DMS 273 treated with DMSO at 0.1 percent for 48 hours (cell line): ENCODE measurements around the gene FBRSL1.

Source experiments
- DNase-seq: peaks from one replicate; lab custom pipeline; 2025; lab: John Stamatoyannopoulos, UW

Gene FBRSL1

DNA sequence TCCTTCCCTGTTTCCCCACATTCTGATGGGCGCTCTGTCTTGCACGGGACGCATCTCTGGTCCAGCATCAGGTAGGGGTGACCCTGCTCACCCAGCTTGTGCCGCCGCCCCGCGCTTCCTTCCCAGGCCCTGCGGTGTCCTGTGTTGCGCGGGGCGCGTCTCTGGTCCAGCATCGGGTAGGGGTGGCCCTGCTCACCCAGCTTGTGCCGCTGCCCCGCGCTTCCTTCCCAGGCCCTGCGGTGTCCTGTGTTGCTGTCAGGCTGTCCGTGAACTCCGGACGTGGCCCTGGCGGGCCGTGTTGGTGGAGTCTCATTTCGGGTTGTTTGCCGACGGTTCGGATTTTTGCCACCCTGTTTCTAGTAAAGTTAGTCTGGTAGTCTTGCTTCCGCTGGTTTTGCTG lies 6.8 kb downstream of the FBRSL1 start:
- no peak for DNase-seq

DNA sequence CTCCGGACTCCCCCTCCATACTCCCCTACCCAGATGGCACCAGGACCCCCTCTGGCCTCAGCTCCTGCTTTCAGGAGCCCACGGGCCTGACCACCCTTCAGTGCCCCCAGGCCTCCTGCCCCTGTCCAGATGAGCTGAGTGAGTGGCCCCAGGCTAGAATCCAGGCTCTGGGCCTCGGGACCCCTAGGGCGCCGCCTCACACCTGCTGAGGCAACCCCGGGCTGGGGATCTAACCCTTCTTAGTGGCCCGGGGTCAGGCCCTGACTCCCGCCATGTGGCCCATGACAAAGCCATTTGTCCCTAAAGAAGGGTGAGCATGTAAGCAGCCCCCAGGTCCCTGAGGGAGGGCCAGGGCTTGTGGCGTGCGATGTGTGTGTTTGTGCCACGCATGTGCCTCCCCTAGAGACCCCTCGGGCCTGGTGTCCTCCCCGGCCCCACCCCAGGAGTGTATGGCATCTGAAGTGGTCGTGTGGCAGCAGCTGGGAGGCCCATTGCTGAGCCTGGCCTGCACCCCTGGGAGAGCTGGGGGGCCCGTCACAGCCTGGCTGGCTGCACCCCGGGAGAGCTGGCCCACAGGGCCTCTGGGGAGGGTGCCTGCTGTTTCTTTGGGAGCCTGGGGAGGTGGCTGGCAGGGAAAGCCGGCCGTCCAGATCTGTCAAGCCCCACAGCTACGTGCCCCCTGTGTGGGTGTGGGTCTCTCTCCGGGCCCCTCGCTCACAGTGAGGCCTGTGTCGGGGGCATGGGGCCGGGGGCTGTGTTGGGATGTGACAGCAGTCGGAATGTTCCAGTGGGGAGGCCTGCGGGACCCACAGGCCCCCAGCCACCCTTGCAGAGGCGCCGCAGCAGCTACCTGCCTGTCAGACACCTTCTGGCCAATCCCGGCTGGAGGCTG lies 7.8 kb downstream of the FBRSL1 start:
- DNase-seq, result no peak

DNA sequence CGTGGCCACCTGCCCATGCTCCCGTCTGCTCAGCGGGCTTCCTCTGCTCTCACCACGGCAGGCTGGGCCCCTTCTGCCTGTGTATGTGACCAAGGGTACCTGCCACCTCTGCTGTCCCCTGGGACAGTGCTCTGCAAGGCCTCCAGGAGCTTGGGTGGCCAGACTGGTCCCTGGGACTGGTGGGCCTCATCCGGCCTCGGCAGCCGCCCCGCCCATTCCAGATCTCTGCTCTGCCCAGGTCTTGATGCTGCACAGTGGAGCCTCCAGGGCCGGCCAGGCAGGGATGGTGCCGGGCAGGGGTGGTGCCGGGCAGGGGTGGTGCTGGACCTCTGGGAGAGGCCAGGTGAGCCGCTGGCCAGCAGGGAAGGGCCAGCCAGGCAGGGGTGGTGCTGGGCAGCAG lies 9.0 kb downstream of the FBRSL1 start:
- DNase-seq, result no peak

DNA sequence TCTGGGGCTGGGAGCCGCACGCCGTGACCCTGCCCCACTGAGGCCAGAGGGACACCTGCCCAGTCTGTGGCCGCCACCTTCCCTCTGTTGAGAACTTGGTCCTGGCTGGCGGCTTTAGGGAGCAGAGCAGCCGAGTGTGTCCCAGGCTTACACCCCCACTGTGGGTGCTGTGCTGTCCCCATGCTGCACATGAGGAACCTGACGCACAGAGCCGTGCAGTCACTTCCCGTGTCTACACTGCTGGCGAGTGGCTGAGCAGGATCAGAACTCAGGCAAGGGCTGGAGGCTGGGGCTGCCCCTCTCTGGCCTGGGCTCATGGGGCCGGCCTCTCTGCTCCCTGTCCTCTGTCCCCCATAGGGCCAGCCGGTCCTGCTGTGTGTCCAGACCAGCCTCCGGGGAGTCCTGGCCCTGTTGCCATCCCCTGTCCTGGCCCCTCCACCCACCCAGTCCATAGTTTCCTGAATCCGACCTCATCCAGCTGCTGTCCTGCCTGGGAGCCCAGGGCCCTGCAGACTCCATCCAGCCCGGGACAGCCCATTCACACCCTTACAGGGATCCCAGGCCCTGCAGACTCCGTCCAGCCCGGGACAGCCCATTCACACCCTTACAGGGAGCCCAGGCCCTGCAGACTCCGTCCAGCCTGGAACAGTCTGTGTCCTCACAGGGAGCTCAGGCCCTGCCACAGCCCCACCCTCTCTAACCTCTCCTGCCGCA lies 10.3 kb downstream of the FBRSL1 start:
- no peak for DNase-seq

DNA sequence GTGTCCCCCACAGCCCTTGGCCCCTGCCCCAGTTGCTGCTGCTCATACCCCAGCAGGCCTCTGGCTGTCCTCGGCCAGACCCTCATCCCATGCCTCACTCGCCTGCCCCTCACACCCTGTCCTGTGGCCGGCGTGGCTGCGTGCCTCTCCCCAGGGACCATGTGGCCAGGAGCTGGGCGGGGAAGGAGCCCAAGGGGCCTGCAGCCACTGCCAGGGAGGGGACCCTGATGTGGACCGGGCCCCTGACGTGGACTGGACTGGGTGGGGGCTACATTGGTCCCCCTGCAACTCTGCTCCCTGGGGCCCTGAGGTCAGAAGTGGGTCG lies 10.9 kb downstream of the FBRSL1 start:
- DNase-seq, result no peak

DNA sequence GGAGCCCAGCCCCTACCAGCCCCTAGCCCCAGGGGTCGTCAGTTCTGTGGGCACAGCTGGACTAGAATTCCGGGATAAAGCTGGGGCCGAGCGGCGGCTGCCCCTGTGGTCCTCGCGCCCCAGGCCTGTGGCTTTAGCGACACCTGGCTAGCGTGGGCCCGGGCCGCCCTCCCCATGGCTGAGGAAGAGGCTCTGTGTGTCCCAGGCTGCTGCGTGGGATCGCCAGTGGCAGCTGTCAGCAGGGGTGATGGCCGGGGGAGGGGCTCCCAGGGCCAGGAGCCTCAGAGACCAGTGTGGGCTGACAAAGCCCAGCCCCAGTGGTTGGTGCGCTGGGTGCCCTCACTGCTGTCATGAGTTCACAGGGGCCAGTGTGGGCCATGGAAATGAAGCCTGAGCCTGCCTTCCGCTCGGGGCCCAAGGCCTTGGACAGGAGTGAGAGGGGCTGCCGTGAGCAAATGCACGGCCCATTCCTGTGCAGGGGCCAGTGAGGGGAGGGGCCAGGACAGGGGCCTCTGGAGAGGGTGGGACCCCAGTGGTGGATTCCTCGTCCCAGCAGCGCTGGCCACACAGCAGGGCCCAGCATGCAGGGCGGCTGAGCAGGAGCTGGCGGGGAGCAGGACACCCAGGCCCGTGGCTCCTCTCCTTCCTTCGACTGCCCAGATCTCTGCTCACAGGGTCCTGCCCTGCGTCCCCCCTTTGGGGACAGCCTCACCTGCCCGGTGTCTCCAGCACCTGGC lies 11.4 kb downstream of the FBRSL1 start:
- DNase-seq, result no peak

DNA sequence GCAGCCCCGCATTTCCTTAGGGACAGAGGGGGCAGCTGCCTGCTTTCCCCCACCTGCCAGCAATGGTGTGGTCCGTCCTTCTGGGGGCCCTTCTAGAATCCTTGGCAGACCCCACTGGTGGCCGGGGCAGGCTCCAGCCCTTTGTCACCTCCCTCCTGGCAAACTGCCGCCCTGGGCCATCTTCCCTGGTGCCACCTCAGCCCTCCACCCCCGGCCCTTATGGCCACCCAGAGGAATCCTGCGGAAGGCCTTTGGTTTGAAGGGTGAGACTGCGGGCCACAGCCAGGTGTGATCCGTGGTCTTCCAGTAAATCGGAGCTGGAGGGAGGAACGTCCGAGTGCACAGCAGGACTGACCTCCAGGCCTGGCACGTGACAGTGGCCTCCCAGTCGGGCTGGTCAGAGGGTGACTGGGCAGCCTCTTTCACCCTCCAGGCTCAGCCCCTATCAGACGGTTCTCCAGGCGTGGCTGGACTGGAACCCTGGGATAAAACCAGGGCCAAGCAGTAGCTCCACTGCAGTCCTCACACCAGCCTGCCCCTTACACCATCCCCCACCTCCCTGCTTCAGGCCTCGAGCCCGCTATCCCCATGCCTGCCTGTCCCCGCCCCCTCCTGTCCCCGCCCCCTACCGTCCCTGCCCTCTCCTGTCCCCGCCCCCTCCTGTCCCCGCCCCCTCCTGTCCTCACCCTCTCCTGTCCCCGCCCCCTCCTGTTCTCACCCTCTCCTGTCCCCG lies 12.4 kb downstream of the FBRSL1 start:
- DNase-seq, result no peak

DNA sequence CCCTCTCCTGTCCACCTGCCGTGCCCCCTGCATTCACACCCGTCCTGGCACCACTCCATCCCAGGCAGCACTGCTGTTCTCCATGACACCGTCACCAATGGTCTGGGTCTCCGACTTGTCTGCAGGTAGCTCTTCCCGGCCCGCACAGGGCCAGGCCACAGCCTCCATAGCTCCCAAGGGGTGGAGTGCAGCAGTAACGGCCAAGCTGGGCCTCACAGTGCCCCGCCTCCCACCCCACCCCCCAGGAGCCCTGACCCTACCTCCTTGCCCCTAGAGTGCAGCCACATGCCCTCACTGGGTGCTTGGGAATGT lies 12.9 kb downstream of the FBRSL1 start:
- DNase-seq, result no peak

DNA sequence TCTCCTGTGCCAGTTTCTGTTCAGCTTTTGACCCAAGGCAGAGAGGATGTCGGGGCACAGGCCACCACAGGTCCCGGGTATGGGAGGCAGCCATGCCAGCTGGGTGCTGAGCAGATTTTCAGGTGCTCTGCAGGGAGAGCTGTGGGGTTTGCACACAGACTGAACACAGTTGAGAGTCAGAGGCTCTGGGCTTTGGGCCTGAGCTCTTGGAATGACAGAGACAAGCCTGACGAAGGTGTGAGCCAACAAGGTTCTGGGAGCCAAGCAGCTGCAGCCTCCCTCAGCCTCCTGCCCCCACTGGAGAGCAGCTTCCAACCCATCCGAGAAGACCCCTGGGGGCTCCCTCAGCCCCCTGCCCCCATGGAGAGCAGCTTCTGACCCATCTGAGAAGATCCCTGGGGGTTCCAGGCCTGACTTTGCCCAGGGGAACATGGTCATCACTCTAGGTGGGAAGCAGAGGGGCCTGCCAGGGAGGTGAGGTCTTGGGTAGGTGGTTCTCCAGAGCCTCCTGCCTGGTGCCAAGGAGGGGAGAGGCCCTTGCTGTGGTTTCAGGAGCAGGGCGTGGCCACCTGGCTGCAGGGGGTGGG lies 13.8 kb downstream of the FBRSL1 start:
- no peak for DNase-seq

DNA sequence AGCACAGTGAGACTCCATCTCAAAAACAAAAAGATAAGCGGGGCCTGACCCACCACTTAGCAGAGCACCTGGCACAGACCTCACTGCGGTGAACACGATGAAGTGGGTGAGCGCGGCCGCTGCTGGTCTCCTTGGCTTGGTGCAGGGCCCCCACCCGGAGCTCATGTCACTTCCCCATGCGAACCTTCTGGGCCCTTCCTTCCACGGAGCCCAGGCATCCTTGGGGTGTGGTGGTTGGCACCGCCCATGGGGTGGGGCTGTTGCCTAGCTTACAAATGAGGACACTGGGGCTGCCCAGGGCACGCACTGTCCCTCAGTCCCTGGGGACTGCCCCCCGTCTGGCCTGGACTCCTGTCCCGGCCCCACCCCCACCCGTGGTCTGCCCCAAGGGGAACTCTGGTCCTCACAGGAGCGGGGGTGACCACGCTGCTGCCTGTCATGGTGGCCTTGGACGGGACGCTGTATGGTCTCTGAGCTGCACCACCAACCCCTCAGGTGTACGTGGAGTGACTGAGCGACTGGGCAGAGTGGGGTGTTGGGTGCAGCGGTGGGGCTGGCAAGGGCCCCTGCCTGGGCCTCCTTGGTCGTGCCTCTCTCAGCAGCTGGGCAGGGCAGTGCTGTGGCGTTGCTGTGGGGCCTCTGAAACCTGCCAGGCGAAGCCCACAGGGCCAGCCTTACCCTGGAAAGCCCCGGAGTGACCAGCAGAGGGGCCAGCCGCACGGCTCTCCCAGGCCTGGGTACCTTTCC lies 15.3 kb downstream of the FBRSL1 start:
- no peak for DNase-seq

DNA sequence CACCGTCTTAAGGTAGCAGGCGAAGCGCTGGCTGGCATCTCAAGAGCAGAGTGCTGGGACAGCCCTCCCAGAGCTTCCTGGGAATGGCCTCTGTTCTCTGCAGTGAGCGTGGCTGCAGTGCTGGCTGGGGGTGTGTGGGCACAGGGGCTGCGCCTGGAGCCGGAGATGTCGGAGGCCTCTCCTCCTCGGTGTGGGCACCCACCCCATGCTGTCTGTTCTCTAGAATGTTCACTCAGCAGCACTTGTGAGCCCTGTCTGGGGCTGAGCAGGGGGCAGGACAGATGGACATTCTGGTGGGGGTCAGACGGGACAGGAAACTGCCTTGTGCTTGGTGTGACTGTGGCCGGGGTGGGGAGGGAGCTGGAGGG lies 15.9 kb downstream of the FBRSL1 start:
- DNase-seq, result no peak

DNA sequence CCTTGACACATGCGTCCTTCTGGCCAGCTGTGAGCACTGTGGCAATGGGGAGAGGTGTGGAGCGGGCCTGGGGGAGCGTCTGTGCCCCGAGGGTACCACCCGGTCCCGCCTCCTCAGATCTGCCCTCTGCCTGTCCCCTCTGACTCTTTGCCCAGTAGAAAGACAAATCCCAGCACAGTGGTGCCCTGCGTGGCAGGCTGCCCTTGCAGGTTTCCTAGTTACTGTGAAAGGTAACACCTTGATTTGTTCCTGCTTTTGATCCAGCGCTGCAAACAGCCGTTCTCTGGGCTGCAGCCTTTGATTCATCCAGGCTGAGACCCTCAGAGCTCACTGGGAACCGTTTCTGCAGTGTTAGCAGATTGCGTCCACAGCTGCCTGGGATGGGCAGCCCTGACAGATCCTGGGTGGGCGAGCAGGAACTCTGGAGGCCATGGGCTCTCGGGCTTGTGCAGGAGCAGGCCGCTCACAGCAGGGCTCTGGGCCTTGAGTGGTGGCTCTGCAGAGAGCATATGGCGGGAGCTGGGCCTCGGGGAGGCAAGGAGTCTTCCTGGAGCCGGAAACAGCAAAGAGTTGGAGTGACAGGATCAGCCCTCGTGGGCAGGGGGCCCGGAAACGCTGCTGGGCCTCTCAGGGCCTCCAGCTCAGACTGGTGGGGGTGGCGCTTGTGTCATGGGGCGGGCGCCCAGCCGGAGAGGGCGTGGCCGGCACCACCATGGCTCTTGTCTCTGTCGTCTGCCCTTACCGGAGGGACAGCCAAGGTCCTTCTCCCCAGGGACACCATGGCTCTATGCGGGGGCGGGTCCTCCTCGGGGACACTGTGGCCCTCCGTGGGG lies 16.6 kb downstream of the FBRSL1 start:
- peak; percentile 73 for DNase-seq

DNA sequence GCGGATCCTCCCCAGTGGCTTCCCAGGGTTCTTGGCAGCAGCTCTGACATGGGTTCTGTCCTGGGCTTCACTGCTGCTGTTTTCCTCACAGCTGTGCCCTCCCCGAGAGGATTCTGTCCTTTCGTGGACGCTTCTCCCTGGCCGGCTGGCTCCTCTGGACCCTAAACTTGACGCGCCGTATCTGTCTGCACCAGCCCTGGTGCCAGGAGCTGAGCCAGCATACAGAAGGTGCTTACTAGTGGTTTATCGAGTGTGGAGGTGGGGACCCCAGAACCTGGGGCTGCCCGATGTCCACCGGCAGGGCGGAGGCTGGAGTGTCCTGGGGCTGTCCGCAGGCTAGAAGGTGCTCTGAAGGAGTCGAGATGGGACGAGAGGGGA lies 17.2 kb downstream of the FBRSL1 start:
- no peak for DNase-seq

DNA sequence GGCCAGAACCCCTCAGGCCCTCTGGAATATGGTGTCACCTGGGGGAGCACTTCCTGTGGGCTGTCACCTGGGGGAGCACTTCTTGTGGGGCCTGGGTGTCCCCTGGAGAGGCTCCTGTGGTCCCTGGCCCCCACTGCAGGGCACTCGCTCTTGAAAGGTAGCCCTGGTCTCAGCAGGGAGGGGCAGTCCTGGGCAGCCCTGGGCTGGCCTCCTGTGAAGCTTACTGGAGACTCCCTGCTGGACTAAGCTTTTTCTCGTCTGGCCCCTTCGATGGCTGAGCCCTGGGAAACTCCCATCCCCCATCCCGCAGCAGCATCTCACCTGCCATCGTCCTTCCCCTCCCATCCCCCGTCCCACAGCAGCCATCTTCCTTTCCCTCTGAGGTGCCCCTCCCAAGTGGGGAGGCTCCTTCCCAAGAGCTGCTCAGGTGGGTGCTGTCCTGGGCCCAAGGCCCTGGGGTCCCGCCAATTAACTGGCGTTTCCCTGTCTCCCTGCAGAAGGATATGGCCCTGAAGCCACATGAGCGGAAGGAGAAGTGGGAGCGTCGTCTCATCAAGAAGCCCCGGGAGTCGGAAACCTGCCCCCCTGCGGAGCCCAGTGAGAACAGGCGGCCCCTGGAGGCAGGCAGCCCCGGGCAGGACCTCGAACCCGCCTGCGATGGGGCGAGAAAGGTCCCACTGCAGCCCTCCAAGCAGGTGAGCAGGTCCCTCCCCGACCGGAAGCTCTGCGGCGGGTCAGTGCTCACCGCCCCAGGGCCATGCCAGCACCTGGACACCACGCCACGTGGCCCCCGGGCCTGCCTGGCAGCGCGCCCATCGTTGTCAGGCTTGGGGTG lies 17.9 kb downstream of the FBRSL1 start:
- DNase-seq, result no peak

DNA sequence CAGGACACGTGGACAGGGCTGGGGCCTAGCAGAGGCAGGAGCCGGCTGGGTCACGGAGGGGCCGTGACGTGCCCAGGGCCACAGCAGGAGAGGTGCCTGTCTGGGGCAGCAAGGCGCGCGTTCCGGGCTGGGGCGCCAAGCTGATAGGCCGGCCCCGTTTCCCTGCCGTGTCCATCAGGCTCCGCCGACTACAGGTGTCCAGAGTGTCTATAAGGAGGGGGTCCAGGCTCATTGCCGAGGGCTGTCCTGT lies 18.5 kb downstream of the FBRSL1 start:
- no peak for DNase-seq

DNA sequence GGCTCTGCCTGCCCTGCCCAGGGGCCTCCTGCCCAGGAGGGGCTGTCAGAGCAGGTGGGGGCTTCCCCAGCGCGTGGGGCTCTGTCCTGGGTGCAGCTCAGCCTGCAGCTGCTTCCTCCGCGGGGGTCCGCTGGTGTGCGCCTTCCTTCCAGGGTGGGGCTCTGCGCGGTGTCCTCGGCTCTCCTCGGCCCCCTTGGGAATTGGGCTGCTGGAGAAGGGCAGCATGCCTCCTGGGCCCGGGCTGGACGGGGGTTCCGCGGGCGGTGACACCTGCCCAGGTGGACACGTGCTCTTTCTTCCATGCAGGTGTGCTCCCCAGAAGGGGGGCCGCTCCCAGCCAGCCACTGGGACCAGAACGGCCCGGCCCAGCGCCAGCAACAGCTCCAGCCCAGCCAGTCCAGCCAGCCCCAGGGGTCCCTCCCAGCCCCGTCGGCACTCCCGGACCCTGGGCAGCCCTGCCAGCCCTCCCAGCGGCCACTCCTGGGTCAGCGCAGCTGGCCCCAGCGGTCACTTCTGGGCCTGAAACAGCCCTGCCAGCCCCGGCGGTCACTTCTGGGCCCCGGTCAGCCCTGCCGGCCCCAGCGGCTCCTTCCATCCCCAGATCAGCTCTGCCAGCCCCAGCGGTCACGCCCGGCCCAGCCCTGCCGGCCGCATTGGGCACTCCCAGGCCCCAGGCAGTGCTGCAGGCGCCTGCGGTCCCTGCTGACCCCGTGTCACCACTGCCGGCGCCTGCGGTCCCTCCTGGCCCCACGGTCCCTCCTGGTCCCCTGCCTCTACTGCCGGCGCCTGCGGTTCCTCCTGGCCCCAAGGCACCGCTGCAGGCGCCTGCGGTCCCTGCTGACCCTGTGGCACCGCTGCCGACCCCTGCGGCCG lies 19.1 kb downstream of the FBRSL1 start:
- DNase-seq, result no peak

DNA sequence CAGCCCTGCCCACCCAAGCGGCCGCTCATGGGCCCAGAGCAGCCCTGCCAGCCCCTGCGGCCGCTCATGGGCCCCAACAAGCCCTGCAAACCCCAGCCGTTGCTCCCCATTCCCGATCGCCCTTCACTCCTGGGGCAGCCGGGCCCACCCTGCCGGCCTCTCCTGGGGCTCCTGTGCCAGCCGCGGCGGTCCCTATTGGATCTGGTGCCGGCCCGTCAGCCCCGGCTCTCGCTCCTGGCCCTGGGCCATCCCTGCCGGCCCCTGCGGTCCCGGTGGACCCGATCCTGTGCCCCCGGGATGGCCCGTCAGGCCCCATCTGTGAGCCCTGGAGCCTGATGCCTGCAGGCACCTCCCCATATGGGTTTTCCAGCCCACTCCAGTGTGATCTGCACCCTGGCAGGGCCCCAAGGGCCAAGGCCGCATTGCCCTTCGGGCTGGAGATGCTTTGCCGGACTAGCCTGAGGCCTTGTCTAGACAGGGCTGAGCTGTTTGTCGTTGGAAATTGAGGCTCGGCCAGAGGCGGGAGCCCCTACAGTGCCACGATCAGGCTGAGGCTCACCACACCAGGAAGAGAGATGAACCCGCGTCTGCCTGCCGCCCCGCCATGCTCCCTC lies 20.3 kb downstream of the FBRSL1 start:
- DNase-seq, result no peak

DNA sequence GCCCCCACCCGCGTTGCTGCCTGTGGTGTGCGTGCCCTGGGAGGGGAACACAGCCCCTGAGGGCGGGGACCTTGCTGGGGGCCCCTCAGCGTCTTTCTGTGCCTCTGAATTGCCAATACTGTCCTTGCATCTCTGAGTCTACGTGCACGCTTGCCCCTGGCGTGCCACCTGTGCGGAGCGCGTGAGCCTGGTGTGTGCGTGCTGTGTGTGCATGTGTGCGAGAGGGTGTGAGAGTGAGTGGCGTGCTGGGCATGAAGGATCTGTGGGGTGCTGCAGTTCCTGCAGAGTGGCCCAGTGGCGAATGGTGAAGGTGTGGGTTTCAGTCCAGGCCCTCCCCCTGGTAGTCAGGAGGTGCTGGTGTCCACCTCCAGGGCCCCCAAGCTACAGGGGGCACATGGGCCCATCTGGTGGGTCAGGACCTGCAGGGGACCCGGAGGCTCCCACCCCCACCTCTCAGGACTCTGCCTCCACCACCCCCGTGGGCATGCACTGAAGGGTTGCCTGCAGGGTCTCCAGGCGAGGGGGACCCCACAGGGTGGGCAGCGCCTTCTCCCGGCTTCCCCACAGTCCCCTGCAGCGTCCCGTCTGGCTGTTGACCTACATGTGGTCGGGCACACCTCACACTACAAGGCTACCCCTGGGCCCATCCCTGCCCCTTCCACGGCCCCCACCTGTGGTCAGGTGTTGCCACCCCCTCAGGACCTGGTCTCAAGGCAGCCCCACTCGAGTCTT lies 21.0 kb downstream of the FBRSL1 start:
- DNase-seq, result no peak
